Astrocyte of the hippocampus (primary cell): ENCODE measurements around the gene FYTTD1.
A peak's percentile ranks its signal among the peaks of the same experiment; 100 is the strongest.

Experiments used
- DNase-seq: peaks from one replicate; pipeline ENCODE4 v3.0.0; 2011; ENCODE audit warnings: low read depth, low spot score

FYTTD1 gene

GRCh38 chr3:197737319-197737649, 12.4 kb upstream of the FYTTD1 start:
- no peak for DNase-seq

DNA sequence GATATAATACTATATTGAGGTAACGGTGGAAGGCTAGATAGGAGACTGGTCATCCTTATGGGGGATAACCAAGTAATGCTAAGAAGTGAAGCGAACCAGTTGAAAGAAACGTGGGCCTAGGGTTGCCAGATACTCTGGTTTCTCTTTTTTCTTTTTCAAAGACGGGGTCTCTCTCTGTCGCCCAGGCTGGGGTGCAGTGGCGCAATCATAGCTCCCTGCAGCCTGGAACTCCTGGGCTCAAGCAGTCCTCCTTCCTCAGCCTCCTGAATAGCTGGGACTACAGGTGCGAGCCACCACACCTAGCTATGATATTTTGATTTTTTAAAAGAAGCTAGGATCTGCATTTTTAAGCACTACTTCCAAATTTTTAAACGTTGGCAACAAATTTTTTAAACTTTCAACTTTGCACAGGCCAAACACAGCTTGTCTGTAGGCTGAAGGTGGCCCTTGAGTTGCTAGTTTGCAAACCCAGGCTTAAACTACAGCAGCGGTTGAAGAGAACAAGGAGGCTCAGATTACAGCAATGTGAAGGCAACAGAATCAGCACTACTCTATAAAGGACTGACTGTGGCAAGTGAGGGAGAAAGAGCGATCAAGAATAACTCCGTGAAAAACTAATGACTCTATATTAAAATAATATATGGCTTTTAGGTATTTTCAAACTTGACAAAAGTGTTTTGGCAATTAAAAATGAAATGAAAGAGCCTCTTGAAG, 11.8 kb upstream of the FYTTD1 start:
- DNase-seq, result no peak

DNA sequence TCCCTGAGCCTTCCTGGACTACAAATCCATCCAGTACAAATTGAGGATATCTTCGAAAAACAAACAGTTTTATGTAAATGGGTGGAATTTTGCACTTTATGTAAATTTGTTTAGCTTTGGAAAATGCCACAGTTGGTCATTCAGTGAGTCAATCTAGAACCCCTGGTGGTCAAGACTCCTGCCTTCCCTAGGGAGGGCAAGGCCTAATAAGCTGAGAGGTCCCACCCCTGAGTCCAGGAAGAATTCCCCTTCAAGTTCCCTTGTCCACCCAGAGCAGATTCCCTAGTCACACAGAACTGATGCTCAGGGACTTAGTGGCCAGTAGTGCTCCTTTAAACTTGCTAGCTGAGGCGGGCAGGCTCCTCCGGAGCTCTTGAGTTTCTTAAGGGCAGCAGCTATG, 6.9 kb upstream of the FYTTD1 start:
- DNase-seq, result no peak

DNA sequence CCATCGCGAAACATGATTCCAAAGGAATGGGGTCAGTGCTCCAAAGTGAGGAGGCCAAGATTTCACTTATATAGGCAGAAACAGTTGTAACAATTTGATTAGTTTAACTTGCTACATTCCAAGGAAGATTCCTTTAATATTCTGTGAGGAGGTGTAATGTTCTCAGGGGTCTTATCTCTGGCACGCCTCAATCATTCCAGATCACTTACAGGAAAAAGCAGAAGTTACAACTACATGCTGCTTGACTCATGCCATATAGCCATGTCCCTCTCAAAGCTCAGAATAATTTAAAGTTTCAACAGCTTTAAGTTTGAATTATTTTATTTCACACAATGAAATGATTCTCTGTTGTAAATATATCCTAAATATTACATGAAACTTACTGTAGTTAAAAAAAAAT, 3.5 kb upstream of the FYTTD1 start:
- DNase-seq, result peak; percentile 4

DNA sequence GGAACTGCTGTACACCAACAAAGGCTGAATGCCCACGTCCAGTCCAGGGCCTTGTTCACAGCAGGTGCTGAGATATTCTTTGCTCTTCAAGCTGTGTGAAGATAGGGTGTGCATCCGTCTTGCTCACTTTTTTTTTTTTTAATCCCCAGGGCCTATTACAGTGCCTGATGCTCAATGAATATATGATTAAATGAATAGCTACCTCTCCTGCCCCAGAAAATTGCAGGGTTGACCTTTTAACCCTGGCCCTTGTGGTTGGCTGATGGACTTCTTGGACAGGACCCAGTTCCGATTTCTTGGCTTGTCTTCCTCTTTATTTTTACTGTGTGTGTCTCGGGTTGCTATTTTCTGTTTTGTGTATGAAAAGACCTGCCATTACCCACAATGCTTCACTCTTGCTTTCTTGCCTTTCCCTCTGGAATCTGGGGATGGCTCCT, 2.9 kb upstream of the FYTTD1 start:
- peak; percentile 7 for DNase-seq

DNA sequence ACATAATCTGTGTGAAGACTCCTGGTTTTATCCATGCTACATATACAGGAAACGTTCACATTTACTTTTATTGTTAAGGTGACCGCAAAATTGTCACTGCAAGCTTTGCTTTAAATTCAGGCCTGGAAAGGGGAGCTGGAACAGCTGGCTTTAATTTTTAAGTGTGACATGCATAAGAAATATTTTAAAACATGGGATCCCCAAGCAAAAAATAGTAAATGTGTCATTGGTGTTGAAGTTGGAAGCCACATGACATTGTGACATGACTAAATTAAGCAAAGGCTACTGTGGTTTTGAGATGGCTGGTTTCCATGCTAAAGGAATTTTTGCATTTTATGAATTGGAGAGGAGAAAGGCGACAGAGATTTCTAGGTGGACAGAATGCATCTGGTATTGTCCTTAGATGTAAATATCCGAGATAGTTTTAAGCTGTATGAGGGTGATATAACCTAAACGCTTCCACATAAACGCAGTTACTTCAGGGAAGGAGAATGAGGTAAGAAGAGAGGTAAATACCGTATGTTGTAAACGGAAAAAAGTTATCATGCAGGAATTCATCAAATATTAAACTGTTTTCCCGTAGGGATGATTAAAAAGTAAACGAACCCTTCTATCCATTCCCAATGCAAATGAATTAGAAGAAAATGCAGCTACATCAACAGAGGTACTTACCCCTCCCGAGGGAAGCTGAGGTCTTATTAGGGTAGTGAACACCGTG, 927 bp upstream of the FYTTD1 start:
- peak; percentile 33 for DNase-seq

DNA sequence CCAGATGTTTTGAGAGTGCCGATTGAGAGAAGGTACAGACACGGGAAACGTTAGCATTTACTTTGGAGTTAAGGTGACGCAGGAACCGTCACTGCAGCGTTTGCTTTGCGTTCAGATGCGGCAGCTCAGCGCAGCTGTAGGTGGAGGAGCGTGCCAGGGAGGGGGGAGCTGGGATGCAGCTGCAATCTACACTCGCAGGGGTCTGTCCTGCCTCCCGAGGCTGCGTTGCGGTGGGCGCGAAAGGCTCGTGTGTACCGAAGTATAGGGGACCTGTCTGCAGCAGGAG, 425 bp upstream of the FYTTD1 start:
- no peak for DNase-seq

DNA sequence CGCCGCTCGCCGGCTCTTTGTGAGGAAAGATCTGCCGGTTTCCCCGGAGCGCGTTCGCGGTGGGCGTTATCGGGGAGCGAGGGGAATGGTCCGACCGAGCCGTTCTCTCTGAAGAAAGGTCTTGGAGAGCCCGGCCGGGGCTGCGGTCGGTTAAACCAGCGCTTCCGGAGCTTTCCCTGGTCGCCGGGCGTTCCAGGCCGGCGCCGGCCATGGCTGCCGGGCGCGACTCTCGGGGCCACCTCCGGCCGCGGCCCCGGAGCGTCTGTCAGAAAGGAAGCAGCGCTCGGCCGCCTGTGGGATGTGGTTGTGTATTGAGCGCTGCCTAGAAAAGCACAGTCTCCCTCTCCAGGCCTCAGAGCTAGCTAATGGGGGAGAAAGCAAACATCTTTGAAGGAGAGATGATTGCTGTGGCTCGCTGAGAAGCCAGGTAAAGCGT, 731 bp downstream of the FYTTD1 start:
- peak; percentile 86 for DNase-seq

GRCh38 chr3:197750858-197751737, 1.4 kb downstream of the FYTTD1 start:
- DNase-seq, result peak; percentile 55

- no peak for DNase-seq
These were observed 2.4 kb downstream of the FYTTD1 start for GRCh38 chr3:197752107-197752506.

GRCh38 chr3:197753263-197753662, 3.6 kb downstream of the FYTTD1 start:
- DNase-seq, result no peak

DNA sequence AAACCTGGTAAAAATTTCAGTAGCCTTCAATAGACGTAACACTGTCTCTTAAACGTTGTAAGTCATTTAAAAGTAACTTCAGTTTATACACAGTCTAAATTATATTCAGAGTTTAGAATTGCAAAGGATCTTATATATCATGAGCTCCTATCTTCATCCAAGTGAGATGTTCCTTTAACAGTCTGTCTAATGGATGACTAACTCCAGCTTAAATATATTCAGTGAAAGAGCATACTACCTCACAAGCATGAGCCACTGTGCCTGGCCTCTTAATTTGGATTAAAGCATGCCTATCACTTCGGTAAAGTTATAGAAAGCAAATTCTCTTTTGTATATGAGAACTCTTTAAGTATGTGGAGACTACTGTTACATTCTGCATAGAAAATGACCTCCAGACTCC, 7.0 kb downstream of the FYTTD1 start:
- DNase-seq, result no peak

DNA sequence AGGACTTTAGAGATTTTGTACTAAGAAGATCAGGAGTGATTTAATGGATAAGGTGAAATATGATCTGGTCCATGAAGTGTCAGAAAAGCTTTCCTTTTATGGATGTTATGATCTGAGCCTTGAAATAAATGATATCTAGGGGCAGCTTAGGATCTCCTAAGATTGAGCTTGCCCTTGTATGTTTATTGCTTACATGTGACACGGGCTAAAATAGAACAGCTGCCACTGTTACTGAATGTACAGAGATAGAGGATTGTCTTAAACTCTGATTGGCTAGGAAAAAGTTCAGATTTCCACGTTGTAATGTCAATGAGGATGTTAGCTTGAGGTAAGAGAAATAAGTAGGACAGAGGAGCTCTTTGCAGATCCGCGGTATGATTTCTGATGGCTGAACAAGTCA, 8.8 kb downstream of the FYTTD1 start:
- no peak for DNase-seq

DNA sequence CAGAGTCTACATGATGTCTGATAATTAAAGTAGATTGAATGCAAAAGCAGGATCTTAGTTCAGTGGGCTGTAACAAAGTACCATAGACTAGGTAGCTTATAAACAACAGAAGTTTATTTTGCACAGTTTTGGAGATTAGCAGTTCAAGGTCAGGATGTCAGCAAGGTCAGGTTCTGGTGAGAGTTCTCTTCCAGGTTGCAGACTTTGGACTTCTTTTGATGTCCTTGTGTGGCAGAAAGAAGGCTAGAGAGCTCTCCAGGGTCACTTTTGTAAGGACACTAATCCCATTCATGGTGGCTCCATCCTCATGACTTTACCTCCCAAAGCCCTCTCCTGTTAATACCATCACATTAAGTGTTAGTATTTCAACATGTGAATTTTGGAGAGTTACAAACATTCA, 12.1 kb downstream of the FYTTD1 start:
- DNase-seq, result no peak

- DNase-seq, result no peak
These were observed 25.6 kb downstream of the FYTTD1 start for GRCh38 chr3:197775317-197775716.

DNA sequence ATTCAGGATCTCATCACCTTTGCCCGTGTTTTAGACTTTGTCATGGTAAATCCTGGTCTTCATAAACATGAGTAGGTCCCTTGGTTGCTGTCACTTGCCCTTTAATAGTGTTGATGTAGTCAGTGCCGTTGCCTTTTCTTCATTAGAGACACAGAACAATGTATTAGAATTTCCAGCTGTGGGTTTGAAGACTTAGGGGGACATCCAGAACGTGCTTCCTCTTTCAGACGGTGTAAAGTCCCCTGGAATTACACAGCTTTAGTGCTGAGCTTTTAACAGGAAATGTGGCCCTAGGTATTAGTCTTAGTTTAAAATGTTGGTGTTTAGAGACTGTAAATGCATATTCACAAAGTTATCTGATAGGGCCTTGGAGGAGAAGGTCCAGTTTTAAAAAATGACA, 32.5 kb downstream of the FYTTD1 start:
- DNase-seq, result no peak

DNA sequence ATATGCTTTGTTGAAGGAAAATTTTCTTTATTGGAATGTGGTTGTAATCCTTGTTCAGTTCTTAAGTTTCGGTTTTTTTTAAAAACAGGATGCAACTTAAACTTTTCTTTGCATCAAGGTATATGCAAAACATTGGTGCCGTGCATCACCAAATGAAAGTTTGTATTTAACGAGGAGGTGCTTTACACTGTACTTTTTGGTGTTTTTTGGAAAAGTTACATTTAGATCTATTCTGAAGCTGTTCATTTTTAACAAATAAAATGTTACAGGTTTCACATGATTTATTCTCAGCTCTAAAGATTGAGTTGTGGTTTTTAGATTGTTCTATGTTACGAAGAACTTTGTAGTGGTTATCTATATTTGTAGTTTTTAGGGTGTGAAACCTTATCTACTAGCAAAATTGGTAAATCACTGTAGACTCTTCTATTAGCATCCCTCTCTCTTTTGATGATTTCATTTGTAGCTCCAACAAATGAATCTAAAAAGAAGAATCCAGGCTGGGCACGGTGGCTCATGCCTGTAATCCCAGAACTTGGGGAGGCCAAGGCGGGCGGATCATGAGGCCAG, 34.4 kb downstream of the FYTTD1 start:
- DNase-seq, result no peak

GRCh38 chr3:197787412-197787811, 37.7 kb downstream of the FYTTD1 start:
- DNase-seq, result no peak

- DNase-seq, result no peak
These were observed 39.6 kb downstream of the FYTTD1 start for GRCh38 chr3:197789309-197789708.

DNA sequence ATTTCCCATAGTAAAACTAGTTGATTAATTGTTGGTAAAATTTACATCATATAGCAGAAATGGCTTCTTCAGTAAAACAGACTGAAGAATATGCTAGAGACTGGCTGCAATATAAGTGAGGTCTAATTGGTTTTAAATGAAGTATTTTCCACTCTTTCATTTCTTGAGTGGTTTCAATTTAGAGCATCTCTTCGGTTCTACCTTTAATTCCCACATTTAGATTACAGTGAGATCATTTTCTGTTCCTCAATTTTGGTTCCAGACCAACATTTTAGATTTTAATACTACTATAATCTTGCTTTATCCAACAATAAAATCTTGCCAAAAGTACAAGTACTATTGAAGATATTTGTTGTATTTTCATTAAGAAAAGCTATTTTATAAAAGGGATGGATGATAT, 40.4 kb downstream of the FYTTD1 start:
- DNase-seq, result no peak

GRCh38 chr3:197791113-197791891, 41.6 kb downstream of the FYTTD1 start, which contains the start of gene LRCH3:
TSS of gene LRCH3 (plus strand) at chr3:197791254. CDS start at chr3:197791279, 25 bp downstream.
- DNase-seq, result peak; percentile 94
